C4-2B (cell line): ENCODE data around the gene MYPN.

Source experiments
- H3K27ac ChIP-seq: fragments of 450-650 bp; 2 replicates; pipeline ENCODE4 v1.5.1; 2017
- CTCF ChIP-seq: fragments of 450-650 bp; conservative IDR thresholded peaks from 2 replicates; pipeline ENCODE4 v1.5.1; 2017; ENCODE audit warnings: mild to moderate bottlenecking
- ZFX ChIP-seq: fragments of 450-650 bp; IDR thresholded peaks from 2 replicates; pipeline ENCODE4 v1.6.1; 2017

Gene MYPN

GRCh38 chr10:68253346-68253745 is 144.1 kb downstream of the MYPN start:
- no peak overlapping the region for H3K27ac ChIP-seq
- TF ChIP-seq ZFX (no peak), CTCF (no peak)

- H3K27ac ChIP-seq: no peak overlapping the region
- TF ChIP-seq CTCF (no peak), ZFX (no peak)
Observed at GRCh38 chr10:68261132-68261856, 152.0 kb downstream of the MYPN start.
